H1 (cell line): Measurements from ENCODE around the gene ADCY5. TPM values are rescaled to one million over a fixed set of nuclear protein-coding genes. Genes with fewer than 3 reads are reported as not detected.
A peak's percentile ranks its signal among the peaks of the same experiment; 100 is the strongest.

Experiments
- CTCF ChIA-PET: fragments of 300-600 bp; sonication (Branson Sonifier 250); formaldehyde crosslinking; loops from one replicate; lab custom pipeline; 2021; ENCODE audit not compliant: partially characterized antibody; lab: Charles Lee
- POLR2A ChIA-PET: fragments of 300-600 bp; sonication (Branson Sonifier 250); formaldehyde crosslinking; loops from one replicate; lab custom pipeline; 2021; ENCODE audit warnings: inconsistent platforms; ENCODE audit not compliant: partially characterized antibody; lab: Charles Lee
- DNase-seq, 2 experiments: peaks; one replicate each; pipeline versions ENCODE4 v3.0.0 to v3.0.0-alpha.2; 2010 to 2022; ENCODE audit warnings: low spot score in 2 of 2, low read depth in 1 of 2, mixed read lengths in 1 of 2
- FAIRE-seq: peaks from 2 replicates; lab custom pipeline; 2011; peaks lifted over from hg19 to GRCh38; lab: Jason Lieb, UNC
- H2AFZ ChIP-seq: 2 replicates; pipeline ENCODE4 v1.8.1; 2012; ENCODE audit warnings: low read length, inconsistent platforms
- H2AK5ac ChIP-seq: 2 replicates; pipeline ENCODE4 v1.6.1; 2013; ENCODE audit warnings: low read depth, low read length
- H2BK120ac ChIP-seq: replicated peaks from 2 replicates; pipeline ENCODE3; 2013; ENCODE audit warnings: low read depth, low read length, inconsistent platforms
- H2BK12ac ChIP-seq: 2 replicates; pipeline ENCODE4 v1.6.1; 2013; ENCODE audit warnings: low read depth, low read length
- H2BK15ac ChIP-seq: 2 replicates; pipeline ENCODE4 v1.6.1; 2013; ENCODE audit warnings: low read length
- H2BK20ac ChIP-seq: 2 replicates; pipeline ENCODE4 v1.6.1; 2013; ENCODE audit warnings: low read length
- H2BK5ac ChIP-seq: 2 replicates; pipeline ENCODE4 v1.6.1; 2013; ENCODE audit warnings: low read depth, low read length
- H3K14ac ChIP-seq: 2 replicates; pipeline ENCODE4 v1.6.1; 2013; ENCODE audit warnings: inconsistent platforms; ENCODE audit not compliant: insufficient read length
- H3K18ac ChIP-seq: 2 replicates; pipeline ENCODE4 v1.6.1; 2013; ENCODE audit warnings: low read length; ENCODE audit errors: extremely low read depth
- H3K23ac ChIP-seq: 2 replicates; pipeline ENCODE4 v1.6.1; 2013; ENCODE audit warnings: inconsistent platforms; ENCODE audit not compliant: insufficient read length
- H3K23me2 ChIP-seq: 2 replicates; pipeline ENCODE4 v1.6.1; 2013; ENCODE audit warnings: low read depth, low read length
- H3K27ac ChIP-seq: 2 replicates; pipeline ENCODE4 v1.6.1; 2011; ENCODE audit warnings: low read depth, low read length, inconsistent platforms
- H3K27me3 ChIP-seq, 4 experiments: replicated peaks in 1 of 4; 1 replicate in 1 of 4; 2 replicates in 3 of 4; pipeline versions ENCODE4 v1.6.1 to v1.8.1; 2011 to 2013; ENCODE audit warnings: low read length in 3 of 4, mild to moderate bottlenecking in 3 of 4, inconsistent platforms in 2 of 4, mixed read lengths in 2 of 4, moderate library complexity in 1 of 4; ENCODE audit not compliant: control insufficient read depth in 3 of 4, insufficient read depth in 3 of 4; ENCODE audit errors: extremely low read depth in 1 of 4
- H3K36me3 ChIP-seq, 4 experiments: 2 replicates each; pipeline versions ENCODE4 v1.6.1 to v1.8.1; 2011 to 2013; ENCODE audit warnings: mild to moderate bottlenecking in 4 of 4, low read length in 3 of 4, moderate library complexity in 2 of 4, control low read depth in 1 of 4, inconsistent platforms in 1 of 4; ENCODE audit not compliant: insufficient read depth in 4 of 4, control insufficient read depth in 2 of 4
- H3K4ac ChIP-seq: replicated peaks from 2 replicates; pipeline ENCODE3; 2013; ENCODE audit warnings: low read length, low read depth, mixed read lengths, inconsistent platforms; ENCODE audit not compliant: insufficient read length
- H3K4me1 ChIP-seq, 4 experiments: replicated peaks in 1 of 4; 1 replicate in 1 of 4; 2 replicates in 3 of 4; pipeline versions ENCODE4 v1.6.1 to v1.8.1; 2011 to 2013; ENCODE audit warnings: low read length in 3 of 4, inconsistent platforms in 2 of 4, mixed read lengths in 1 of 4; ENCODE audit not compliant: insufficient read depth in 4 of 4, control insufficient read depth in 3 of 4
- H3K4me2 ChIP-seq, 2 experiments: 2 replicates each; pipeline versions ENCODE4 v1.6.1 to v1.8.1; 2011 to 2013; ENCODE audit warnings: low read depth in 2 of 2, low read length in 2 of 2, control low read depth in 1 of 2, inconsistent platforms in 1 of 2, mild to moderate bottlenecking in 1 of 2; ENCODE audit not compliant: insufficient read depth in 1 of 2
- H3K4me3 ChIP-seq, 4 experiments: fragments of 200-600, 300-600 bp in 1 of 4; sonication (generic), shearing (Covaris generic), sonication (Bioruptor Twin) in 1 of 4; 2 replicates each; pipeline versions ENCODE4 v1.5.1 to v1.8.1; 2011 to 2016; ENCODE audit warnings: low read length in 4 of 4, low read depth in 3 of 4, control low read depth in 2 of 4, inconsistent platforms in 2 of 4, mild to moderate bottlenecking in 2 of 4, mixed read lengths in 1 of 4, moderate library complexity in 1 of 4; ENCODE audit not compliant: insufficient read depth in 2 of 4; ENCODE audit errors: extremely low read depth in 1 of 4
- H3K56ac ChIP-seq: replicated peaks from 2 replicates; pipeline ENCODE3; 2013; ENCODE audit warnings: low read depth, mild to moderate bottlenecking, mixed read lengths, low read length, inconsistent platforms; ENCODE audit not compliant: insufficient read length
- H3K79me1 ChIP-seq: 2 replicates; pipeline ENCODE4 v1.6.1; 2013; ENCODE audit warnings: low read depth, low read length, control low read depth
- H3K79me2 ChIP-seq, 2 experiments: 2 replicates each; pipeline versions ENCODE4 v1.6.1 to v1.8.1; 2012 to 2013; ENCODE audit warnings: low read length in 2 of 2, mild to moderate bottlenecking in 2 of 2, inconsistent platforms in 1 of 2; ENCODE audit not compliant: insufficient read depth in 2 of 2, control insufficient read depth in 1 of 2
- H3K9ac ChIP-seq, 4 experiments: replicated peaks in 1 of 4; 1 replicate in 1 of 4; 2 replicates in 3 of 4; pipeline versions ENCODE4 v1.6.1 to v1.8.1; 2011 to 2013; ENCODE audit warnings: low read depth in 3 of 4, low read length in 3 of 4, control low read depth in 2 of 4, mild to moderate bottlenecking in 2 of 4, moderate library complexity in 2 of 4, inconsistent platforms in 1 of 4; ENCODE audit errors: extremely low read depth in 1 of 4
- H3K9me3 ChIP-seq, 2 experiments: 2 replicates each; pipeline versions ENCODE4 v1.6.1 to v1.8.1; 2012 to 2013; ENCODE audit warnings: mild to moderate bottlenecking in 2 of 2, moderate library complexity in 2 of 2, control low read depth in 1 of 2, inconsistent platforms in 1 of 2, low read depth in 1 of 2, low read length in 1 of 2, mixed read lengths in 1 of 2; ENCODE audit not compliant: insufficient read depth in 2 of 2
- H4K20me1 ChIP-seq, 2 experiments: replicated peaks in 1 of 2; 2 replicates each; pipeline versions ENCODE3 to v1.8.1; 2011 to 2013; ENCODE audit warnings: inconsistent platforms in 2 of 2, low read length in 2 of 2, mild to moderate bottlenecking in 1 of 2; ENCODE audit not compliant: insufficient read depth in 2 of 2, control insufficient read depth in 1 of 2
- H4K5ac ChIP-seq: 2 replicates; pipeline ENCODE4 v1.6.1; 2013; ENCODE audit warnings: low read length, low read depth, mixed read lengths, inconsistent platforms; ENCODE audit not compliant: insufficient read length
- H4K8ac ChIP-seq: 2 replicates; pipeline ENCODE4 v1.8.0; 2013; ENCODE audit warnings: mild to moderate bottlenecking, moderate library complexity, low read length, inconsistent platforms; ENCODE audit not compliant: insufficient read depth; ENCODE audit errors: extremely low read depth
- H4K91ac ChIP-seq: replicated peaks from 2 replicates; pipeline ENCODE3; 2013; ENCODE audit warnings: low read length, mixed read lengths, inconsistent platforms; ENCODE audit not compliant: insufficient read length
- EGR1 ChIP-seq: IDR thresholded peaks from 2 replicates; pipeline ENCODE4 v1.6.1; 2011; ENCODE audit warnings: low read depth, low read length, borderline replicate concordance
- EP300 ChIP-seq, 2 experiments: IDR thresholded peaks; 1 replicate in 1 of 2; 2 replicates in 1 of 2; pipeline ENCODE4 v1.6.1; 2011 to 2012; ENCODE audit warnings: low read depth in 2 of 2, low read length in 2 of 2, mild to moderate bottlenecking in 2 of 2, borderline replicate concordance in 1 of 2, inconsistent platforms in 1 of 2, moderate library complexity in 1 of 2
- EZH2 ChIP-seq: fragments of 200-600 bp; sonication (generic); IDR thresholded peaks from 2 replicates; pipeline ENCODE4 v1.7.1; 2012; ENCODE audit warnings: low read depth, mild to moderate bottlenecking, moderate library complexity, low read length, inconsistent platforms; ENCODE audit not compliant: severe bottlenecking
- GABPA ChIP-seq: IDR thresholded peaks from 2 replicates; pipeline ENCODE4 v1.6.1; 2011; ENCODE audit warnings: mild to moderate bottlenecking, low read length, moderate library complexity, borderline replicate concordance; ENCODE audit not compliant: insufficient read depth
- GTF2F1 ChIP-seq: IDR thresholded peaks from 2 replicates; pipeline ENCODE4 v1.6.1; 2012; ENCODE audit warnings: low read depth, low read length, improper control_type of control experiment, borderline replicate concordance
- KDM5A ChIP-seq: fragments of 200-600 bp; IDR thresholded peaks from 2 replicates; pipeline ENCODE4 v1.7.1; 2012; ENCODE audit warnings: mild to moderate bottlenecking, low read length, inconsistent platforms, mixed read lengths
- MAFK ChIP-seq: IDR thresholded peaks from 2 replicates; pipeline ENCODE4 v1.6.1; 2012; ENCODE audit warnings: low read depth, mild to moderate bottlenecking, improper control_type of control experiment, low read length
- NANOG ChIP-seq: IDR thresholded peaks from 2 replicates; pipeline ENCODE4 v1.6.1; 2011; ENCODE audit warnings: low read length, low read depth, mild to moderate bottlenecking, inconsistent platforms; ENCODE audit not compliant: insufficient read depth, poor library complexity, severe bottlenecking
- POU5F1 ChIP-seq: IDR thresholded peaks from 2 replicates; pipeline ENCODE4 v1.6.1; 2011; ENCODE audit warnings: low read depth, mild to moderate bottlenecking, low read length, moderate library complexity
- RXRA ChIP-seq: IDR thresholded peaks from 2 replicates; pipeline ENCODE4 v1.6.1; 2011; ENCODE audit warnings: low read depth, mild to moderate bottlenecking, low read length, moderate library complexity; ENCODE audit not compliant: insufficient read depth
- SIX5 ChIP-seq: IDR thresholded peaks from 2 replicates; pipeline ENCODE4 v1.6.1; 2011; ENCODE audit warnings: mild to moderate bottlenecking, low read depth, low read length
- SP2 ChIP-seq: IDR thresholded peaks from 2 replicates; pipeline ENCODE4 v1.6.1; 2012; ENCODE audit warnings: mild to moderate bottlenecking, low read length, inconsistent platforms
- SP4 ChIP-seq: IDR thresholded peaks from 2 replicates; pipeline ENCODE4 v1.6.1; 2012; ENCODE audit warnings: low read length, inconsistent platforms
- YY1 ChIP-seq: IDR thresholded peaks from 2 replicates; pipeline ENCODE4 v1.6.1; 2011; ENCODE audit warnings: low read depth, mild to moderate bottlenecking, low read length
- WGBS, 2 experiments: shearing (Covaris generic) in 1 of 2; methylation state at CpG; one replicate each; pipeline versions ENCODE4 v1.1.6 to v1.1.7; 2013 to 2015; ENCODE audit warnings: low lambda C conversion rate in 2 of 2, mixed read lengths in 2 of 2, inconsistent platforms in 1 of 2, low coverage in 1 of 2, missing lambda C conversion rate in 1 of 2; ENCODE audit not compliant: insufficient replicate concordance in 2 of 2, insufficient coverage in 1 of 2, insufficient read length in 1 of 2; ENCODE audit errors: extremely low coverage in 1 of 2, missing lambda C conversion rate in 1 of 2; 5-methylcytosine and 5-hydroxymethylcytosine counted together
- polyA plus RNA-seq, 7 experiments: library from polyadenylated mRNA; depleted of rRNA in 3 of 7; stranded (reverse) in 5 of 7; unstranded in 2 of 7; fragments of >200 nt in 5 of 7; fragments of 200-250 nt in 2 of 7; gene quantifications; 1 replicate in 5 of 7; 2 replicates in 1 of 7; 4 replicates in 1 of 7; pipeline versions ENCODE4 v1.2.1 to v1.2.3, GENCODE V29; 2011 to 2013; ENCODE audit warnings: missing spikeins in 2 of 7, mixed read lengths in 2 of 7
- total RNA-seq: library from RNA; stranded (reverse); fragmentation: NEBNext Ultra II Directional; extraction: Animal tissue kit (Norgen Biotek cat#: 25700); gene quantifications from 2 replicates; pipeline ENCODE4 v1.2.1, GENCODE V29; 2021

Gene ADCY5
- total and polyA plus RNA-seq, 2 of the 8 experiments (the other 6 are each of a cell fraction or from before 2014, with no cell fraction given): 18.9 to 40.8 TPM

DNA sequence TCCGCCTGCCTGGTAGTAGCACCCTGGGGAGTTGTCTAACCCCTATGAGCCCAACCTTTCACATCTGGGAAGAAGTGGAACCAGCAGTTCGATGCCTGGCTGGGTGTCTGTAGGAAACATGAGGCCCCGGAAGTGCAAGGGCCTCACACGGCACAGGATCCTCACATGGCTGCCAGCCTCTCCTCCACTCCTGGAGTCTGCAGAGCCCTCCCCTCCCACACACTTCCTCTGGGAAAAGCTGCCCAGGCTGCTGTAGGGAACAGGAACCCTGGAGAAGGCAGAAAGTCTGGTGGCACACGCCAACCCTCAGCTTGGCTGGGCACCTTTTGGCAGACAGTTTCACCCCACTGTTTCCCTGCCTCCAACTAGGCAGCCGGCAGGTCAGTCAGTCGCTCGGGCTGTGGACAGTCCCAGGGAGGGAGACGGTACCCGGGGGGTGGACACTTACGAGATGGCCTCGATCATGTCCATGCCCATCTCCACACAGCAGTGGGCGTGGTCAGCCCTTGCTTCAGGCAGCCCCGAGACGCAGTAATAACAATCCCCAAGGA is 118.4 kb downstream of the ADCY5 start:
- H3K4me2 ChIP-seq: no peak overlapping the region

More for the DNA sequence above, 118.4 kb downstream of the ADCY5 start:
- Histone ChIP-seq H3K4me3 (no peak overlapping the region), H3K36me3 (no peaks in the 10 kb centered on the region), H2BK15ac (no peak overlapping the region), H4K5ac (no peak overlapping the region), H3K23me2 (no peaks in the 10 kb centered on the region), H2BK5ac (no peak overlapping the region), H2BK120ac (no peak overlapping the region), H3K9me3 (no peaks in the 10 kb centered on the region), H3K14ac (no peak overlapping the region), H2BK12ac (0 out of 2 replicates have a peak overlapping the region, but pooled peaks have one; percentile 17), H3K56ac (no peak overlapping the region), H2AK5ac (no peak overlapping the region), H2AFZ (no peak overlapping the region), H3K27me3 (no peaks in the 10 kb centered on the region), H2BK20ac (no peak overlapping the region), H4K91ac (no peak overlapping the region), H4K20me1 (peaks cover 0 to 3% of the 10 kb centered on the region in 2 experiments), H3K79me1 (no peaks in the 10 kb centered on the region), H3K27ac (no peak overlapping the region), H3K79me2 (no peaks in the 10 kb centered on the region), H3K23ac (no peak overlapping the region), H4K8ac (no peak overlapping the region), H3K4me1 (peaks cover 0 to 5% (median 1%) of the 10 kb centered on the region in 4 experiments; a peak in 3 of 7 replicates), H3K9ac (no peak overlapping the region), H3K18ac (no peak overlapping the region), H3K4ac (no peak overlapping the region)
- DNase-seq (no peak), FAIRE-seq (no peak)
- WGBS, 2 experiments: 93% methylated on average over 15 of the region's 15 CpGs; no CpG with 5 or more reads in 1 of the 2 experiments
- CTCF ChIA-PET: interaction anchor here (0.6 to 22.2 kb wide), 29 partner anchors 8 to 231 kb away, joined by 3 to 245 read pairs (median 7); partner anchors contain the start of gene ADCY5
- POLR2A ChIA-PET: no interaction called here
- TF ChIP-seq EZH2: no peak
- TF ChIP-seq NANOG: no peak
- no peak for TF ChIP-seq POU5F1
- TF ChIP-seq SP2: no peak
- no peak for TF ChIP-seq MAFK
- TF ChIP-seq YY1: no peak
- no peak for TF ChIP-seq GTF2F1
- TF ChIP-seq EP300 (IDR thresholded peaks at IDR 0.05; ENCODE audit: borderline replicate concordance in 1 of 2, low read depth in 2 of 2, low read length in 2 of 2): no peak
- no peak for TF ChIP-seq KDM5A
- TF ChIP-seq RXRA: no peak
- TF ChIP-seq SP4: no peak
- no peak for TF ChIP-seq EGR1
- no peak for TF ChIP-seq GABPA
- no peak for TF ChIP-seq SIX5
